GM12874 (cell line): Measurements from ENCODE around the gene MMP14.

Source experiments
- TF ChIP-seq, protein P1 (sequence below): IDR thresholded peaks from 2 replicates; pipeline ENCODE4 v1.5.1; 2011; ENCODE audit warnings: low read depth, mild to moderate bottlenecking, control low read depth, low read length, moderate library complexity; ENCODE audit not compliant: insufficient read depth

MMP14 gene

DNA sequence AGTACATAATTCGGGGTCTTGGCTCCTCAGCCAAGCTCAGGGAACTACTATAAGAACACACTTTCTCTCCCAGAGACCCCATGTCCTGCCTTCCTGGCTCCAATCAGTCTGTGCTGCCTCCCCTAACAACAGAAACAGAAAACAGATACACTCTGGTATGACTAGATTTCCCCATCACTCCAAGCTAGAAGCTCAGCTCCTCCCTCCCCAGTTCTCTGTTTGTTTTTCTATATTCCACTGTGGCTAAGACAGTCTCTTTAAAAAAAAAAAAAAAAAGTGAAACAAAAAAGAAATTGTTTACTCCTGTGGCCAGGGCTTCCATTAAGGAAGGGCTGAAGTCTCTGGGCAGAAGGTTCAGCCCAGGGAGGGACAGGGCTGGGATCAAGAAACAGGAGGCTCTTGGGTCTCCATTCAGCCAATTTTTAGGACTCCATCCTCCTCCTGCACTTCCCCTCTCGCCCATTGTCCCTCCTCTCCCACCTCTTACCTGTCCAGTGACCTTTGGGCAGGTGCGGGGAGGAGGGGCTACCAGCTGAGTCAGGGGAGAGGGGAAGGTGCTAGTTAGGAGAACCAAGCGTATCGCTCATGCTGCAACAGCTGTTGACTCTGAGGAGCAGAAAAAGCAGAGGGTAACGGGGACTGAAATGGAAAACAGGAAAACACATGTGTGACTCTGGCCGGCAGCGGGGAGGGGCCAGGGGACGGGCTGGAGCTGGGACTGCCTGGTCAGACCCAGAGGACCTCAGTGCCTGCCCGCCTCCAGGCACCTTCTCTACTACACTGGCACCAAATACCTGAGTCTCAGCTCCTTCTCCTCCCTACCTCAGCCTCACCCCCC lies 17.0 kb upstream of the MMP14 start:
- TF ChIP-seq, protein P1, sequence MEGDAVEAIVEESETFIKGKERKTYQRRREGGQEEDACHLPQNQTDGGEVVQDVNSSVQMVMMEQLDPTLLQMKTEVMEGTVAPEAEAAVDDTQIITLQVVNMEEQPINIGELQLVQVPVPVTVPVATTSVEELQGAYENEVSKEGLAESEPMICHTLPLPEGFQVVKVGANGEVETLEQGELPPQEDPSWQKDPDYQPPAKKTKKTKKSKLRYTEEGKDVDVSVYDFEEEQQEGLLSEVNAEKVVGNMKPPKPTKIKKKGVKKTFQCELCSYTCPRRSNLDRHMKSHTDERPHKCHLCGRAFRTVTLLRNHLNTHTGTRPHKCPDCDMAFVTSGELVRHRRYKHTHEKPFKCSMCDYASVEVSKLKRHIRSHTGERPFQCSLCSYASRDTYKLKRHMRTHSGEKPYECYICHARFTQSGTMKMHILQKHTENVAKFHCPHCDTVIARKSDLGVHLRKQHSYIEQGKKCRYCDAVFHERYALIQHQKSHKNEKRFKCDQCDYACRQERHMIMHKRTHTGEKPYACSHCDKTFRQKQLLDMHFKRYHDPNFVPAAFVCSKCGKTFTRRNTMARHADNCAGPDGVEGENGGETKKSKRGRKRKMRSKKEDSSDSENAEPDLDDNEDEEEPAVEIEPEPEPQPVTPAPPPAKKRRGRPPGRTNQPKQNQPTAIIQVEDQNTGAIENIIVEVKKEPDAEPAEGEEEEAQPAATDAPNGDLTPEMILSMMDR = no peak

DNA sequence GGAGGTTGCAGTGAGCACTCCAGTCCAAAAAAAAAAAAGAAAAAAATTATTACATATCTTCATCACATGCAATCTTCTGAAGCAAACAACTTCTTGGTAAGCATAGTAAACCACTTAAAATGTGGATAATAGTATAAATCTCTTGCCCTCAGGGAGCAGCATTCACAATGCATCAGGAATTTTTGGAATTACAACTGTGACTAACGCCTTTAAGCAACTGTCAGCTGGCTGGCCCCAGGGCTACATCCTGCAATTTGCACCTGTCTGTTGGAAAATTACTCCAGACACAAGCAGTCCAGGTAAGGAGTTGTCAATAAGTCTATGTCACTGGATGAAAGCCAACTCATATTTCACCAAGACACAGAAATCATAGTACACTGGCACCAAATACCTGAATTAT lies 15.7 kb upstream of the MMP14 start:
- TF ChIP-seq, protein P1 = no peak

DNA sequence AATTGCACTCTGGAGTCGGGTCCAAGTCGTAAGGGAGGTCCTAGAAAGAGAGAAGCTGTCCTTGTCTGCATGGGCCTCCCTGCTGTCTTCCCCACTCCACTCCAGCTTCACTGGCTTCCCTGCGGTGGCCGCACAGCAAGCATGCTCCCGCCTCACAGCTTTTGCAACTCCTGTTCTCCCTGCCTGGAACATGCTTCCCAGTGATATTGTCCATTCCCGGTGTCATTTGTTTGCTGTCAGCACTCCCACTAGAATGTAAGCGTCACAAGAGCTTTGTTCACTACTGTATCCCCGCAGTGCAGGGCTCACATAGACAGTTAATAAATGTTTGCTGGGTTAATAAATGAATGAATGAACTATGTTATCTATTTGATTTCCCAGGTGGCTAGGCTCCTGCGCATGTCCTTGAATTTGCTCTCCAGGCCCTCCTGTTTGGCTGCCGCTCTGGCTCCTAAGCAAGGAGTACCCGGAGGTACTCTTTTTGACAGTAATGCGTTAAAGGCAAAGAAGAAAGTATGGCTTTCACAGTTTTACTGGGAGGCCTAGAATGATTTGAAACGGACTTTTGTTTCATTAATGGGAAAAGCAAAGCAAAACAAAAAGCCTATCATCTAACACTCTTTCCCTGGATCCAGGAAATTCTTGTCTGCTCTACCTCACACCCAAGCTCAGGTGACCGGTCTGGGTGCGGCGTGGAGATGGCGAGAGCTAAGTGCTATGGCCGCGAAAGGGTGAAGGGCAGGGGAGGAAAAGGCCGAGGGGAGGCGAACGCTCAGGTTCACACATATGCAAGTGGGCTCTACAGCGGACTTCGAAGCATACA lies 15.0 kb upstream of the MMP14 start:
- TF ChIP-seq, protein P1 = no peak

DNA sequence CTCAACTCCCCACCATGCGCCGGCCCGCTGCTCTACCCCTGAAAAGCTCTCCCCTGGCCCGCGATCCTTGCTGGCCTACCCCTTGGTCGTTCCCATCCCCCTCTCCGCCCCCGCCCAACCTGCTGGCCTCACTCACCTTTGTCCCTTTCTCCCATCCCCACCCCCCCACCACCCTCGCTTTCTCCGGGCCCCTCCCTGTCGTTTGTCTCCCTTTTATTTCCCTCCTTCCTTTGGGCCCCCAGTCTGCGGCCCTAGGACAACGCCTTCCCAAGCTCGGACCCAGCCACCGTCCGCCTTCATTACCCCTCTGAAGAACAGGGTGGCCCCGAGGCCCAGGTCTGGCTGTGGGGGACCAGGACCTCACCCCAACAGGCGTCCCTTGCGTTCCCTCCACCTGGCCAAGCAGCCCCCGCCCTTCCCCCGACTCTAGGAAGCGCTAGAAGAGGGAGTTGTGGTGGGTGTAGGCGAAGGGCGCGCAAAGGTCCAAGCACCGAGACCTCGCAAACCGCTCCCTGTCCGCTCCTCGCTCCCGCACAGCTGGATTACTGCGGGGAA lies 14.3 kb upstream of the MMP14 start:
- TF ChIP-seq, protein P1 = no peak

DNA sequence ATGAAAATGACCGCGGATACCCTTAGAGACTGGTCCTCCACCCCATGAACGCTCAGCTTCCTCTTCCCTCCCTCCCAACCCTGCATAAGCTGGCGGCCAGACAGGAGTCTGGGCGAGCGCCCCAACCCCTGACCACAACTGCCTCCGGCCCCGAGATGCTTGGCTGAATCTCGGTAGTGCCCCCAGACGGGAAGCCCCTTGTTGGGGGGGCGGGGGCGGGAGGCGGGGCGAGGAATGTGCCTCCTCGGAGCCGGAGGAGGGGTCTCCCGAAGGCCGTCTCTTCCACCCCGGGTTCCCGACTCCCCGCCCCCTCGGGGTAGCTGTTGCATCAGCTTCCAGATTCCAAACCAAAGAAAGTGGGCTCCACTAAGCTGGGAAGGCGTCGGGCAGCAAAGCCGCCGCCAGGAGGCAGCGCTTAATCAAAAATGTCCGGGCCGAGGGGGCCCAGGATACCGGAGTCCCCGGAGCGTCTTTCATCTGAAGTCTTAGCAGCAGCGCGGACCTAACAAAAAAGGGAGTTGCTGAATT lies 13.8 kb upstream of the MMP14 start:
- TF ChIP-seq, protein P1 = peak; percentile 74

DNA sequence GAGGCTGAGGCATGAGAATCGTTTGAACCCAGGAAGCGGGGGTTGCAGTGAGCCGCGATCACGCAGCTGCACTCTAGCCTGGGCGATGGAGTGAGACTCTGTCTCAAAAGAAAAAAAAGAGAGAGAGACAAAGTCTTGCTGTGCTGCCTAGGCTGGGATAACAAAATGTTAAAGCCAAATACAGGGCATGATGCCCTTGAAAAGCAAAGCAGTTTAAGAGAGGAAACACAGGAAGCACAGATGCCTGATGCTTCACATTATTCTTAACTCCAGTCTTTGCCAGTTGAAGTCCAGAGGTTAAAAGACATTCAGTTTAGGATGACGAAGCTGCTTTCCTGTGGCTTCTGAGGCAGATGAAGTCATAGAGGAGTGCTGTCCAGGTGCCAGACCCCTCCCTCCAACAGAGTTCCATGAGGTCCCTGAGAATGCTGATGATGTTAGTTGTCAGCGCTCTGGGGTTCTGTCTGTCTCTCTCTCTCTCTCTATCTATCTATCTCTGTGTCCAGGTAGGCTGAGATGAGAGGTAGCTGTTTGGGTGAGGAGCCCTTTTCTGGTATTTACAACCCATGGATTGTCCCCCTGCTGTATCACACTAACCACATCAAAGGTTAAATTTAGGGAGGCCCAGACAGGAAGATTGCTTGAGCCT lies 11.6 kb upstream of the MMP14 start:
- TF ChIP-seq, protein P1 = no peak
